ENCODE data around the gene HACE1.

GRCh38 chr6:104862456-104862855 is 2.7 kb upstream of the HACE1 start:
- no peak for TF ChIP-seq CTCF (IDR thresholded peaks at IDR 0.05 in 4 of 5, conservative IDR thresholded peaks at IDR 0.05 in 1 of 5)
- TF ChIP-seq POLR2A (IDR thresholded peaks at IDR 0.05) = no peak

All from gastrocnemius medialis (tissue), 4 donors.